HG02798 (cell line): ENCODE measurements around the gene AHNAK2.
"Not testable (repeated sequence)": the region's sequence is repeated elsewhere in the genome, so short reads cannot be mapped to it uniquely, and the experiment has no call there.

Source experiments
- ATAC-seq: cut with Tn5 transposase; IDR thresholded peaks from one replicate; pipeline ENCODE4 v1.9.1; 2021; ENCODE audit warnings: mild to moderate bottlenecking; ENCODE audit not compliant: unreplicated experiment, poor library complexity

The AHNAK2 gene

DNA sequence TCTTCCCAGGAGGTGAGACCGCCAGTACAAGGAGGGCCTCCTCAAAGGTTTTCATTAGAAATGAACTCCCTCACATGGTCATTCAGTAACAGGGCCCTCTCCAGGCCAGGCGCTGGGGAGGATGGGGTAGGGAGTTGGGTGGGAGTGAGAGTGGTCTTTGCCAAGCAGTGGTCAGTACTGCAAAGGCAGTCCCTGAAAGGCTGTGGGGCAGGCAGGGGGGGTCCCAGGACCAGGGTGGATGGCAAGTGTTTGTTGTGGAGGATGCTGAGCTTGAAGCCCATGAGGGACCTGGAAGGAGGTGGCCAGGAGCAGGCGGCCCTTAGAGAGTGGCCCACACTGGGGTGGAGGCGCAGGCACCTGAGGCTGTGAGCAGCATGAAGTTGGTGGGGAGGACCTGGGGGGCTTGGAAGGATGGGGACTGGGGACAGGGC, 87.0 kb downstream of the AHNAK2 start:
- no peak for ATAC-seq

DNA sequence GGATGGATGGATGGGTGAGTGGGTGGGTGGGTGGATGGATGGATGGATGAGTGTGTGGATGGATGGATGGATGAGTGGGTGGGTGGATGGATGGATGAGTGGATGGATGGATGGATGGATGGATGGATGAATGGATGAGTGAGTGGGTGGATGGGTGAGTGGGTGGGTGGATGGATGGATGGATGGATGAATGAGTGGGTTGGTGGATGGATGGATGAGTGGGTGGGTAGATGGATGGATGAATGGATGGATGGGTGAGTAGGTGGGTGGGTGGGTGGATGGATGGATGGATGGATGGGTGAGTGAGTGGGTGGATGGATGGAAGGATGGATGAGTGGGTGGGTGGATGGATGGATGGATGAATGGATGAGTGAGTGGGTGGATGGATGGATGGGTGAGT, 87.9 kb downstream of the AHNAK2 start:
- not testable (repeated sequence) for ATAC-seq

DNA sequence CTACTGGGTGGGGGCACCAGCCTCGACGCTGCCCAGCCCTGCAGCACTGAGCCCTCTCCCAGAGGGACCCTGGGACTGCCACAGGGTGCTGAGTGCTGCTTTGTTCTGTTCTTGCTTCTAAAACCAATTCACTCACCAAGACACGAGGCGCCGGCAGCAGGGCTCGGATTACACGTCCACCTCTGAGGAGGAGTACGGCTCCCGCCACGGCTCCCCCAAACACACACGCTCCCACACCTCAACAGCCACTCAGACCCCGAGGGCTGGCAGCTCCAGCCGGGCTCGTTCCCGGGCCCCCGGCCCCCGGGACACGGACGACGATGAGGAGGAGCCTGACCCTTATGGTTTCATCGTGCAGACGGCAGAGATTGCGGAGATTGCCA, 88.8 kb downstream of the AHNAK2 start:
- ATAC-seq, result no peak

DNA sequence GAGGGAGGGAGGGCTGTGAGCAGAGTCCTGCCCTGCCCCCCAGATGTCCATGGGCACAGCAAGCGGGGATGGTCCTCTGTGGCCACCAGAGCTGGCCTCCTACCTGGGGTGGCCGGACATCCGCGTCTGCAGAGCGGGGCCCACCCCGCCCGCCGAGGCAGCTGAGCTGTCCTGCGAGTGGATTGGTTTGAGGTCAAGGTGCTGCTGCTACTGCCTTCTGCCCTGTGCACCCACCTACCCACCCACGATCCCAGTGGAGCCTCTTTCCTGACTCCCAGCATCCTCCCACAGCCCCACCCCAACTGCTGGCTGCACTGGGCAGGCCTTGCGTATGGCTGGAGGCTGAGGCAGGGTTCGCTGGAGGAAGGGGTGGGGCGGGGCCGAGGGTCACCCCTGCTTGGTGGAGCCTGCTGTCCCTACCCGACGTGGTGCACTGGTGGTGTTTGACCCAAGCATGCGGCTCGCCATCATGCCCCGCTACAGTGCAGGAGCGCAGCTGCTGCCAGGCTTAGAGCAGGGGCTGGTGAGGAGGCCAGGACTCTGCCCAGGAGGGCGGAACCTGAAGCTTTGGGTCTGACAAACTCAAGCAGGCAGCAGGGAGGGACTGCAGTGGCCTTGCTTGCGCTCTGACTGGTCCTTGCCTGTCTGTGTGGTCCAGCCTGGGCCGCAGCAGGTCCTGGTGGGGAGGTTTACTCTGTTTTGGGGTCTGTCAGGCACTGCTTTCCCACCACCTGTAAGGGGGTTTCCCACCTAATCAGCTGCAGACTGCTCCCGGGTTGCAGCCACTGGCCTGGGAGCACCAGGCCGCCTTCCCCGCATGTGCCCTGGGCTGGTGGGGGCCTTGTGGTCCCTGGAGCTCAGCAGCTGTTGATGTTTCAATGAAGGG, 89.4 kb downstream of the AHNAK2 start:
- no peak for ATAC-seq

DNA sequence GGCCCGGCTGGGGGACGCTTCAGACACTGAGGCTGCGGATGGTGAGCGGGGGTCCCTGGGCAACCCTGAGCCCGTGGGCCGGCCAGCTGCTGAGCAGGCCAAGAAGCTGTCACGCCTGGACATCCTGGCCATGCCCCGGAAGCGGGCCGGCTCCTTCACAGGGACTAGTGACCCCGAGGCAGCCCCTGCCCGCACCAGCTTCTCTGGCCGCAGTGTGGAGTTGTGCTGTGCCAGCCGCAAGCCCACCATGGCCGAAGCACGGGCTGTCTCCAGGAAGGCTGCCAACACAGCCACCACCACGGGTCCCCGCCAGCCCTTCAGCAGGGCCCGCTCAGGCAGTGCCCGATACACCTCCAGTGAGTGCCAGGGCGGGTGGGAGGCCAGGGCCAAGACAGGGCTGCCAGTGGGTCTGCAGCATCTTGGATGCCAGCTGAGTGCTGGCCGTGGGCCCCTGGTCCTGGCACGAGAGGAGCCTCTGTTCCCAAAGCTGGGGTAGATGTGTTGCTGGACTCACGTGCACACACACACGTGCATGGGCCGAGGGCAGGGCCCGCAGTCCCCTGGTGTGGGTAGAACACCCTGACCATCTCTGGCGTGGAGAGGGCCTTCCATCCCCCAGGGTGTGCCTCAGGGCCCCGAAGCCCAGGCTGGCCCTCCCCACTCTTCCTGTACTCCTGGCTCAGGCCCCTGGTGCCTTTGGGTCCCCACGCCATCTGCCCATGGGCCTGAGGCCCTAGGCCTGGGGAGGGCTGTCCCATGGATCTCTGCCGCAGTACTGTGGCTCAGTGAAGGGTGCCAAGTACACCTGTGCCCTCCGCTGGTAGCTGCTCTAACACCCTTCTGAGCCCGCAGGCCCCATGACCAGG, 90.3 kb downstream of the AHNAK2 start:
- no peak for ATAC-seq
